Measurements from ENCODE around the gene NEU4.
"Not testable (repeated sequence)": the region's sequence is repeated elsewhere in the genome, so short reads cannot be mapped to it uniquely, and the experiment has no call there.

Gene NEU4

GRCh38 chr2:241816431-241817121 is 7.6 kb downstream of the NEU4 start:
- Histone ChIP-seq H3K36me3 (ENCODE audit: control insufficient read depth, insufficient read depth, low read length) (no peaks in the 10 kb centered on the region; the same call in 1 of the 2 replicates), H3K27ac (ENCODE audit: low read length) (no peak overlapping the region), H3K27me3 (ENCODE audit: control insufficient read depth, insufficient read depth, low read length) (no peaks in the 10 kb centered on the region), H3K4me1 (ENCODE audit: control insufficient read depth, insufficient read depth, low read length) (peaks cover 2% of the 10 kb centered on the region; the same call in 1 of the 2 replicates), H3K9me3 (ENCODE audit: control insufficient read depth, insufficient read depth, low read length) (no peaks in the 10 kb centered on the region), H3K4me3 (ENCODE audit: low read length) (no peak overlapping the region)
- DNase-seq (ENCODE audit: low read depth, low spot score), result no peak
- WGBS (ENCODE audit: insufficient coverage, insufficient read length), result no CpG with 5 or more reads among the region's 33 CpGs

GRCh38 chr2:241817126-241817820 is 8.3 kb downstream of the NEU4 start:
- Histone ChIP-seq H3K36me3 (ENCODE audit: control insufficient read depth, insufficient read depth, low read length) (no peaks in the 10 kb centered on the region; the same call in 1 of the 2 replicates), H3K4me3 (ENCODE audit: low read length) (no peak overlapping the region), H3K27ac (ENCODE audit: low read length) (no peak overlapping the region), H3K4me1 (ENCODE audit: control insufficient read depth, insufficient read depth, low read length) (peaks cover 2% of the 10 kb centered on the region; the same call in 1 of the 2 replicates), H3K27me3 (ENCODE audit: control insufficient read depth, insufficient read depth, low read length) (no peaks in the 10 kb centered on the region), H3K9me3 (ENCODE audit: control insufficient read depth, insufficient read depth, low read length) (no peaks in the 10 kb centered on the region)
- WGBS (ENCODE audit: insufficient coverage, insufficient read length), result no CpG with 5 or more reads among the region's 16 CpGs
- no peak for DNase-seq (ENCODE audit: low read depth, low spot score)

GRCh38 chr2:241817821-241818215 is 8.8 kb downstream of the NEU4 start:
- H3K27ac ChIP-seq (ENCODE audit: low read length); DNase-seq (ENCODE audit: low read depth, low spot score); H3K9me3 ChIP-seq (ENCODE audit: control insufficient read depth, insufficient read depth, low read length); H3K4me3 ChIP-seq (ENCODE audit: low read length); H3K27me3 ChIP-seq (ENCODE audit: control insufficient read depth, insufficient read depth, low read length); H3K36me3 ChIP-seq (ENCODE audit: control insufficient read depth, insufficient read depth, low read length); H3K4me1 ChIP-seq (ENCODE audit: control insufficient read depth, insufficient read depth, low read length): not testable (repeated sequence)
- no CpG with 5 or more reads among the region's 10 CpGs for WGBS (ENCODE audit: insufficient coverage, insufficient read length)

- no CpG with 5 or more reads among the region's 25 CpGs for WGBS (ENCODE audit: insufficient coverage, insufficient read length)
- DNase-seq (ENCODE audit: low read depth, low spot score), result no peak
- no peaks in the 10 kb centered on the region for H3K9me3 ChIP-seq (ENCODE audit: control insufficient read depth, insufficient read depth, low read length)
- no peaks in the 10 kb centered on the region for H3K27me3 ChIP-seq (ENCODE audit: control insufficient read depth, insufficient read depth, low read length)
- H3K4me3 ChIP-seq (ENCODE audit: low read length), result no peak overlapping the region
- H3K27ac ChIP-seq (ENCODE audit: low read length), result no peak overlapping the region
- H3K4me1 ChIP-seq (ENCODE audit: control insufficient read depth, insufficient read depth, low read length), result peaks cover 2% of the 10 kb centered on the region; the same call in 1 of the 2 replicates
- no peaks in the 10 kb centered on the region; the same call in 1 of the 2 replicates for H3K36me3 ChIP-seq (ENCODE audit: control insufficient read depth, insufficient read depth, low read length)
Measured at GRCh38 chr2:241818229-241818942, 9.4 kb downstream of the NEU4 start.

- no CpG with 5 or more reads among the region's 10 CpGs for WGBS (ENCODE audit: insufficient coverage, insufficient read length)
- no peak overlapping the region for H3K27ac ChIP-seq (ENCODE audit: low read length)
- no peaks in the 10 kb centered on the region for H3K9me3 ChIP-seq (ENCODE audit: control insufficient read depth, insufficient read depth, low read length)
- H3K27me3 ChIP-seq (ENCODE audit: control insufficient read depth, insufficient read depth, low read length), result no peaks in the 10 kb centered on the region
- DNase-seq (ENCODE audit: low read depth, low spot score), result no peak
- H3K4me1 ChIP-seq (ENCODE audit: control insufficient read depth, insufficient read depth, low read length), result peaks cover 2% of the 10 kb centered on the region; the same call in 1 of the 2 replicates
- H3K4me3 ChIP-seq (ENCODE audit: low read length), result no peak overlapping the region
- no peaks in the 10 kb centered on the region; the same call in 1 of the 2 replicates for H3K36me3 ChIP-seq (ENCODE audit: control insufficient read depth, insufficient read depth, low read length)
Measured at GRCh38 chr2:241818943-241819270, 9.9 kb downstream of the NEU4 start.

- H3K27ac ChIP-seq (ENCODE audit: low read length); H3K27me3 ChIP-seq (ENCODE audit: control insufficient read depth, insufficient read depth, low read length); H3K36me3 ChIP-seq (ENCODE audit: control insufficient read depth, insufficient read depth, low read length); H3K4me3 ChIP-seq (ENCODE audit: low read length); DNase-seq (ENCODE audit: low read depth, low spot score); H3K9me3 ChIP-seq (ENCODE audit: control insufficient read depth, insufficient read depth, low read length); H3K4me1 ChIP-seq (ENCODE audit: control insufficient read depth, insufficient read depth, low read length): not testable (repeated sequence)
- no CpG with 5 or more reads among the region's 27 CpGs for WGBS (ENCODE audit: insufficient coverage, insufficient read length)
Measured at GRCh38 chr2:241819947-241820624, 11.1 kb downstream of the NEU4 start.

- Histone ChIP-seq H3K27ac (ENCODE audit: low read length) (no peak overlapping the region), H3K36me3 (ENCODE audit: control insufficient read depth, insufficient read depth, low read length) (no peaks in the 10 kb centered on the region; the same call in 1 of the 2 replicates), H3K4me3 (ENCODE audit: low read length) (no peak overlapping the region), H3K4me1 (ENCODE audit: control insufficient read depth, insufficient read depth, low read length) (peaks cover 2% of the 10 kb centered on the region; the same call in 1 of the 2 replicates), H3K9me3 (ENCODE audit: control insufficient read depth, insufficient read depth, low read length) (no peaks in the 10 kb centered on the region), H3K27me3 (ENCODE audit: control insufficient read depth, insufficient read depth, low read length) (no peaks in the 10 kb centered on the region)
- no CpG with 5 or more reads among the region's 31 CpGs for WGBS (ENCODE audit: insufficient coverage, insufficient read length)
- DNase-seq (ENCODE audit: low read depth, low spot score), result no peak
Measured at GRCh38 chr2:241820625-241821384, 11.8 kb downstream of the NEU4 start.

GRCh38 chr2:241821460-241822263 is 12.7 kb downstream of the NEU4 start:
- DNase-seq (ENCODE audit: low read depth, low spot score), result no peak
- Histone ChIP-seq H3K27me3 (ENCODE audit: control insufficient read depth, insufficient read depth, low read length) (no peaks in the 10 kb centered on the region), H3K4me1 (ENCODE audit: control insufficient read depth, insufficient read depth, low read length) (0 out of 2 replicates have a peak, but pooled peaks cover 2% of the 10 kb centered on the region), H3K4me3 (ENCODE audit: low read length) (no peak overlapping the region), H3K36me3 (ENCODE audit: control insufficient read depth, insufficient read depth, low read length) (no peaks in the 10 kb centered on the region; the same call in 1 of the 2 replicates), H3K9me3 (ENCODE audit: control insufficient read depth, insufficient read depth, low read length) (no peaks in the 10 kb centered on the region), H3K27ac (ENCODE audit: low read length) (no peak overlapping the region)
- WGBS (ENCODE audit: insufficient coverage, insufficient read length), result no CpG with 5 or more reads among the region's 28 CpGs

- Histone ChIP-seq H3K27ac (ENCODE audit: low read length) (no peak overlapping the region), H3K9me3 (ENCODE audit: control insufficient read depth, insufficient read depth, low read length) (no peaks in the 10 kb centered on the region), H3K4me1 (ENCODE audit: control insufficient read depth, insufficient read depth, low read length) (0 out of 2 replicates have a peak, but pooled peaks cover 2% of the 10 kb centered on the region), H3K4me3 (ENCODE audit: low read length) (no peak overlapping the region), H3K27me3 (ENCODE audit: control insufficient read depth, insufficient read depth, low read length) (no peaks in the 10 kb centered on the region), H3K36me3 (ENCODE audit: control insufficient read depth, insufficient read depth, low read length) (no peaks in the 10 kb centered on the region; the same call in 1 of the 2 replicates)
- WGBS (ENCODE audit: insufficient coverage, insufficient read length), result no CpG with 5 or more reads among the region's 14 CpGs
- DNase-seq (ENCODE audit: low read depth, low spot score), result no peak
Measured at GRCh38 chr2:241822264-241822623, 13.3 kb downstream of the NEU4 start.
